ENCODE data around the gene IYD. TPM values are rescaled to one million over a fixed set of nuclear protein-coding genes. Genes with fewer than 3 reads are reported as not detected.

Gene IYD
- total RNA-seq, 1 donor from 2014 or later = under 0.01 TPM

- H3K4me1 ChIP-seq = no peaks in the 10 kb centered on the region
- DNase-seq (ENCODE audit: low spot score in 2 of 2) = no peak
- no peak for TF ChIP-seq CTCF (IDR thresholded peaks at IDR 0.05)
- H3K27ac ChIP-seq = no peak overlapping the region
- H3K36me3 ChIP-seq = no peaks in the 10 kb centered on the region
- no peaks in the 10 kb centered on the region for H3K27me3 ChIP-seq
- no peaks in the 10 kb centered on the region for H3K9me3 ChIP-seq
- intact Hi-C loops (cut with DNase I) = no loop called here
- H3K4me3 ChIP-seq = no peak overlapping the region
Measured at GRCh38 chr6:150425508-150425907, 56.7 kb downstream of the IYD start.

- intact Hi-C loops (cut with DNase I) = no loop called here
- Histone ChIP-seq H3K4me1 (no peaks in the 10 kb centered on the region), H3K27ac (no peak overlapping the region), H3K4me3 (no peak overlapping the region), H3K27me3 (no peaks in the 10 kb centered on the region), H3K36me3 (no peaks in the 10 kb centered on the region), H3K9me3 (no peaks in the 10 kb centered on the region)
- DNase-seq (ENCODE audit: low spot score in 2 of 2) = no peak
- TF ChIP-seq CTCF (IDR thresholded peaks at IDR 0.05) = no peak
Measured at GRCh38 chr6:150426198-150426597, 57.4 kb downstream of the IYD start.

GRCh38 chr6:150427037-150427602 lies 58.3 kb downstream of the IYD start:
- Histone ChIP-seq H3K27ac (no peak overlapping the region), H3K36me3 (no peaks in the 10 kb centered on the region), H3K27me3 (no peaks in the 10 kb centered on the region), H3K4me3 (no peak overlapping the region), H3K4me1 (no peaks in the 10 kb centered on the region), H3K9me3 (no peaks in the 10 kb centered on the region)
- intact Hi-C loops (cut with DNase I) = no loop called here
- no peak for DNase-seq (ENCODE audit: low spot score in 2 of 2)
- TF ChIP-seq CTCF (IDR thresholded peaks at IDR 0.05) = no peak

- intact Hi-C loops (cut with DNase I) = no loop called here
- DNase-seq (ENCODE audit: low spot score in 2 of 2) = no peak
- H3K36me3 ChIP-seq = no peaks in the 10 kb centered on the region
- no peaks in the 10 kb centered on the region for H3K9me3 ChIP-seq
- H3K27me3 ChIP-seq = no peaks in the 10 kb centered on the region
- H3K4me3 ChIP-seq = no peak overlapping the region
- H3K4me1 ChIP-seq = no peaks in the 10 kb centered on the region
- H3K27ac ChIP-seq = no peak overlapping the region
- TF ChIP-seq CTCF (IDR thresholded peaks at IDR 0.05) = no peak
Measured at GRCh38 chr6:150427843-150428242, 59.0 kb downstream of the IYD start.

- Histone ChIP-seq H3K27me3 (no peaks in the 10 kb centered on the region), H3K36me3 (no peaks in the 10 kb centered on the region), H3K4me1 (no peaks in the 10 kb centered on the region), H3K4me3 (no peak overlapping the region), H3K9me3 (no peaks in the 10 kb centered on the region), H3K27ac (no peak overlapping the region)
- intact Hi-C loops (cut with DNase I) = no loop called here
- no peak for TF ChIP-seq CTCF (IDR thresholded peaks at IDR 0.05)
- DNase-seq (ENCODE audit: low spot score in 2 of 2) = no peak
Measured at GRCh38 chr6:150430815-150431214, 62.0 kb downstream of the IYD start.

- Histone ChIP-seq H3K4me1 (no peaks in the 10 kb centered on the region), H3K9me3 (no peaks in the 10 kb centered on the region), H3K27me3 (no peaks in the 10 kb centered on the region), H3K4me3 (no peak overlapping the region), H3K27ac (no peak overlapping the region), H3K36me3 (no peaks in the 10 kb centered on the region)
- DNase-seq (ENCODE audit: low spot score in 2 of 2) = no peak
- intact Hi-C loops (cut with DNase I) = no loop called here
- TF ChIP-seq CTCF (IDR thresholded peaks at IDR 0.05) = no peak
Measured at GRCh38 chr6:150435360-150435759, 66.5 kb downstream of the IYD start.
